GM06990 (cell line): ENCODE data around the gene CMTM1.

Source experiments
- DNase-seq: peaks from one replicate; pipeline ENCODE4 v3.0.0-alpha.2; 2011; ENCODE audit not compliant: insufficient read length; ENCODE audit errors: extremely low read depth
- H3K27me3 ChIP-seq: replicated peaks from 2 replicates; pipeline ENCODE4 v1.6.0; 2011; ENCODE audit warnings: low read length; ENCODE audit not compliant: control insufficient read depth, insufficient read depth
- H3K36me3 ChIP-seq: 2 replicates; pipeline ENCODE4 v1.5.1; 2011; ENCODE audit warnings: low read length; ENCODE audit not compliant: control insufficient read depth, insufficient read depth
- H3K4me3 ChIP-seq: replicated peaks from 2 replicates; pipeline ENCODE4 v1.5.1; 2011; ENCODE audit warnings: low read depth, mild to moderate bottlenecking, control low read depth, low read length
- CTCF ChIP-seq: IDR thresholded peaks from 2 replicates; pipeline ENCODE4 v1.5.1; 2011; ENCODE audit warnings: low read length, control low read depth, mild to moderate bottlenecking, inconsistent platforms; ENCODE audit not compliant: insufficient read depth, poor library complexity, severe bottlenecking

CMTM1 gene

DNA sequence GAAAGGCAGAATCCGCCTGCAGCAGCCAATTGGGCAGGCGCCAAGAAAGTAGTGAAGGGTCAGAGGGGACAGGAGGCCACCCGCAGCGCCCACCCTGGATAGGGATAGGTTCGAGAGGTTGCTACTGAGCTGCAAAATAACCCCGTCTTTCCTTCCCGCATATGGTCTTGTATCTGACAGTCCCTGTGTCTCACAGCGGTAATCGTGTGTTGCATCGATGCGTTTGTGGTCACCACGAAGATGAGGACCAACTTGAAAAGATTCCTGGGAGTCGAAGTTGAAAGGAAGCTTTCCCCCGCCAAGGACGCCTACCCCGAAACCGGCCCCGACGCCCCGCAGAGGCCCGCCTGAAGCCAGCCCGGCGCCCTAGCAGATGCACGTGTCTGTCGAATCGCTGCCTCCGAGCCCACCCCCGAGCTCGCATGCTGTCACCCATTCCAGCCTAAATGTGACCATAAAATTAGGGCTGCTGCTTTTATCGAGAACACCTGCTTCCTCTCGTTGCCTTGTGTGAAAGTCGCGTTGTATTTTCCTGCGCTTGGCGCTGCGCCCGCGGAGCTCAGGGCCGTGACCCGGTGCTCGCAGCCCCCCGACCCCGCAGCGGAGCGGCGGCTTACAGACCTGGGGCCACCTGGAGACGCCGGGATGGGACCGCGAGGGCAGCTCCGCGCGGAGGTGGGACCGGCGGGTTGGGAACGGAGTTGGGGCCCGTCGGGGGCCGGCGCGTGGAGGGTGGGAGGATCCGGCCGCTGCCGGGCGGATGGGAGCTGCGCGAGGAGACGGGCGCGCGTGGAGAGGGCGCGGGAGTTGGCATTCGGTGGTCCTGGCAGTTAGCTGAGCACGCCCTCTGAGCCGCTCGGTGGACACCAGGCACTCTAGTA is 12.7 kb downstream of the CMTM1 start, which contains the start of gene CMTM2:
CMTM2 (plus strand) TSS at position 813 of the 881 bp plus-strand sequence. CDS start 145 bp downstream, outside the sequence.
- Histone ChIP-seq H3K27me3 (no peaks in the 10 kb centered on the region; the same call in 1 of the 2 replicates), H3K36me3 (no peaks in the 10 kb centered on the region), H3K4me3 (no peak within 1 kb of the TSS)
- no peak for DNase-seq
- TF ChIP-seq CTCF, result no peak

DNA sequence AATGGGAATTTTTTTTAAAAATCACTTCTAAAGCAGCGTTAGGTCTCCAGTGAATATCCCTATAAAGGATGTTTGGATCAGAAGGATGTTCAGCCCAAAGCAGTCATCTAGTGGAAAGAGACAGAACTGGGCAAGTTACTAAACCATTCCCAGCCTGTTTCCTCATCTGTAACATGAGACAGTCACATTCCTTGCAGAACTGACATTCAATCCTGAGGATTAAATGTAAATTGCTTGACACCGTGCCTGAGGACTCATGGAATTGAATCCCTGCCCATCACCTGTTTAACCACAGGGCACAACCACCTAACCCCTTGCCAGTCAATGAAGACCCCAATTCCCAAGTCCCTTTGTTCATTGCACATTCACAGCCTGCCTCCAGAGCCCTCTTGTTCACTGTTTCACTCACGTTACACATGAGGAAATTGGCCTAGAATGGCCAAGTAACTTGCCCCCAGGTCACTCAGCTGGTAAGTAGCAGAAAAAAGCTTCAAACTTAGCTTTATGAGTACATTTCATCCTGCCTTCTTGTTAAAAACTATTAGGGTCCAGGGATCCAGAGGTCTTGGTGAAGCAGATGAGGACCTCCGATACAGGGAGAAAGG is 14.5 kb downstream of the CMTM1 start:
- no peak for TF ChIP-seq CTCF
- Histone ChIP-seq H3K27me3 (no peaks in the 10 kb centered on the region; the same call in 1 of the 2 replicates), H3K4me3 (no peak overlapping the region), H3K36me3 (no peaks in the 10 kb centered on the region)
- DNase-seq, result no peak

DNA sequence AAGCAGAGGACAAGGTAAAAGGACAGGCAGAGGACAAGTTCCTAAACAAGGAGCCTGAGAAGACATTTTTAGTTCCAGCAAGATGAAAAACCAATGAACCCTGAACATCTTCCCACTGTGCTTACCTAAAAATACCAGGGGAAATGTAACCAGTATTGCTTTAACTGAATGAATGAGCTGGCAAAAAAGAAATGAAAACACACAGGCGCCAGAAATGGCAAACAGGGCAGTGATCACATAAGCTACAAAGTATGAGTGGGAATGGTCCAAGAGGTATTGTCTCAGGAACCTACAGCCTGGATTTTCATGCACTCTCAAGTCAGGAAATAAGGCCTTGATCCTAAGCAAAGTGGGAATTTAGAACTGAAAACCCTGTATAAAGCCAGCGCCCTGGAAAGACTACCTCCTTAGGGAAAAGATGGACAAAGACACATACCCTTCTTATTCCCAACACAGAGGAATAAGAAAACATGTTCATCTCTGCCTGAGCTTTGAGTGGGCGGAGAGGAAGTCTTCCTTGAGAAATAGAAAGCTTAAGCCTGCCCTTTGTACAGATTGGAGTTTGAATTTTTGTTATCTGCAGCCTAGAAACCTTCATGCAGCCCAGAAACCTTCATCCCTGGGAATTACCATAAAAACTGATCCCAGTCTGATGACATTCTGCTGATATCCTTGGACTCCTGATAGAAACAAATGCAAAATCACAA is 15.2 kb downstream of the CMTM1 start:
- Histone ChIP-seq H3K36me3 (no peaks in the 10 kb centered on the region), H3K27me3 (no peaks in the 10 kb centered on the region; the same call in 1 of the 2 replicates), H3K4me3 (no peak overlapping the region)
- no peak for DNase-seq
- TF ChIP-seq CTCF, result no peak

DNA sequence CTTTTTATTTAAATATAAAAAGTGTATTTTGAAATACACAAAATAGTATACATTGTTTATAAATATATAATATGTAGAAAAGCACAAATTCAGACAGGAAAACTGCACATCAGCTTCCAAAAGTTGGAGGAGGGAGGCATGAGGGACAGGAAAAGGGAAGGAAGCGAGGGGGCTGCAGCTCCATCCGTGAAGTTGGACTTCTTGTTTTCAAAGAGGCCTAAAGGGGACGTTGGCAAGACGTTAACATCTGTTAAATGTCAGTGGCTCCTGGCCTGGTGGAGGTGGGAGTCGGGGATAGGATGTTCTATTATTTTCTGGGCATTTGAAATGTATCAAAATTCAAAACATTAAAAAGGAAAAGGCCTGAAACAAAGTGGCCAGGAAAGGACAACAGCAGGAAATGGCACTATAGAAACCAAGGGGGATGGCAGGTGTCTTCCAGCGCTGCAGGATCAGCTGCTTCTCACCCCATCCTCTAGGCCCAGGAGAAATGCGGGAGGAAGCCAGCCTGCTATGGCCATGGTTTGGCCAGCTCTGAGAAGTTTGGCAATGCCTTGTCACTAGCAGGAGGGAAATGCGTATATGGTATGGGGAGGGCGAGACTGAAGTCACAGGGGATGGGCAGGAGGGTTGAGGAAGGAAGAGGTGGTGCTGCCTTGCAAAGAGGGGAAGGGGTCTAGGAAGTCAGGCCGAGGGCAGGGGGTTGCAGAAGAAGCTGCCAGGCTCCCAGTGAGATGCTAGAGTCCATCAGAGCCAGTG is 19.4 kb downstream of the CMTM1 start:
- Histone ChIP-seq H3K27me3 (no peaks in the 10 kb centered on the region; the same call in 1 of the 2 replicates), H3K4me3 (no peak overlapping the region), H3K36me3 (no peaks in the 10 kb centered on the region)
- no peak for DNase-seq
- TF ChIP-seq CTCF, result no peak

DNA sequence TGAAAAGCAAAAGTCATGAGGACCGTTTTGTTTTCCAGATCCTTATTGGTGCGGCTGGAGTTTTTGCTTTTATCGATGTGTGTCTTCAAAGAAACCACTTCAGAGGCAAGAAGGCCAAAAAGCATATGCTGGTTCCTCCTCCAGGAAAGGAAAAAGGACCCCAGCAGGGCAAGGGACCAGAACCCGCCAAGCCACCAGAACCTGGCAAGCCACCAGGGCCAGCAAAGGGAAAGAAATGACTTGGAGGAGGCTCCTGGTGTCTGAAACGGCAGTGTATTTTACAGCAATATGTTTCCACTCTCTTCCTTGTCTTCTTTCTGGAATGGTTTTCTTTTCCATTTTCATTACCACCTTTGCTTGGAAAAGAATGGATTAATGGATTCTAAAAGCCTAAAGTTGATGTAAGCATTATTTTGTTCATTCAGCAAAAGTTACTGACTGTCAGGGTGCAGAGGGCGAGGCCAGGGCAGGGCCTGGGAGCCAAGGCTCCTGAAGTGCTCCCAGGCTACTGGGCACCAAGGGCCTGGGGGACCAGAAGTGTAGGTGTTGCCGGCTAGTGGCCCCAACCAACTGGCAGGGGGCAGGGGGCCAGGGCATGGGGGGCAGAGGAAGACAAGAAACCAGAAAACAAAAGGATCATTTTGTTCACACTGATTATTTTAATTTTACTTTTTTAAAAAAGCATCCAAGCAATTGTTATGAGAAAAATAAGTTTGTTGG is 21.8 kb downstream of the CMTM1 start:
- DNase-seq, result no peak
- H3K36me3 ChIP-seq, result no peaks in the 10 kb centered on the region
- no peak for TF ChIP-seq CTCF
- H3K4me3 ChIP-seq, result no peak overlapping the region
- H3K27me3 ChIP-seq, result no peaks in the 10 kb centered on the region; the same call in 1 of the 2 replicates
